Middle frontal gyrus (tissue), 1 donor: Measurements from ENCODE around the gene TEX19.
"Not testable (repeated sequence)": the region's sequence is repeated elsewhere in the genome, so short reads cannot be mapped to it uniquely, and the experiment has no call there.

Experiments used
- DNase-seq: peaks from one replicate; pipeline ENCODE4 v3.0.0-alpha.2; 2015; ENCODE audit warnings: low spot score; ENCODE audit errors: extremely low spot score

The TEX19 gene

DNA sequence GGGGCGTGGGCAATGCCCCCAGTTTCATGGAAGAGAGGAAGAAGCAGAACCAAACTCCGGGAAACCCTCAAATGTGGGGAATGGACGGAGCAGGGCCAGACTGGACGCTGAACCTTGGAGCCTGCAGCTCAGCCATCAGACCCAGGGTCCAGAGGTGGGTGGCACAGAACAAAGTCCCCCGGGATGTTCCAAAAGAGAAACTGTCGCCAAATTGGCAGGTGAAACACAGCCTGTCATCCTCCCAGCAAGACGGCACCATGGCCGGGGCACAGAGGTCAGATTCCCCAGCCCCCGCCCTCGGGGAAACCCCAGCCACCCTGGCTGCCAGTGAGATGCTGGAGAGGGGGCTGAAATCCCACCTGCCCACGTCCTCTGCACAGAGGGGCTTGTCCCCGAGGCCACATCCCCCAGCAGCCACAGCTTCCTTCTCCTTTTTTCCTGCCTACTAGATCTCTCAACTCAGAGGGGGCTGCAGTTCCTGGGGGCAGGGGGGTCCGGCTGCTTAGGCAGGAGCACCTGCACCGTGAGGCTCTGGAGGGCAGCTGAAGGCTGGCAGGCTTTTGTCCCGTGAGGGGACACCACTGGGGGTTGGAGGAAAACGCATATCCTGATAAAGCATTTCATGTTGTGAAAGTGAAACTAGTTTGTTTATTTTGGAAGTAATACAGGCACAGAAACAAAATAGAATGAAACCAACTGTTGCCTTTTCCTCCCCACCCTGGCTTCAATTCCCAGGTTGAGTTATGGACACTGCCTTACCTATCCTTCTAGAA, 24.2 kb upstream of the TEX19 start:
- DNase-seq: no peak

DNA sequence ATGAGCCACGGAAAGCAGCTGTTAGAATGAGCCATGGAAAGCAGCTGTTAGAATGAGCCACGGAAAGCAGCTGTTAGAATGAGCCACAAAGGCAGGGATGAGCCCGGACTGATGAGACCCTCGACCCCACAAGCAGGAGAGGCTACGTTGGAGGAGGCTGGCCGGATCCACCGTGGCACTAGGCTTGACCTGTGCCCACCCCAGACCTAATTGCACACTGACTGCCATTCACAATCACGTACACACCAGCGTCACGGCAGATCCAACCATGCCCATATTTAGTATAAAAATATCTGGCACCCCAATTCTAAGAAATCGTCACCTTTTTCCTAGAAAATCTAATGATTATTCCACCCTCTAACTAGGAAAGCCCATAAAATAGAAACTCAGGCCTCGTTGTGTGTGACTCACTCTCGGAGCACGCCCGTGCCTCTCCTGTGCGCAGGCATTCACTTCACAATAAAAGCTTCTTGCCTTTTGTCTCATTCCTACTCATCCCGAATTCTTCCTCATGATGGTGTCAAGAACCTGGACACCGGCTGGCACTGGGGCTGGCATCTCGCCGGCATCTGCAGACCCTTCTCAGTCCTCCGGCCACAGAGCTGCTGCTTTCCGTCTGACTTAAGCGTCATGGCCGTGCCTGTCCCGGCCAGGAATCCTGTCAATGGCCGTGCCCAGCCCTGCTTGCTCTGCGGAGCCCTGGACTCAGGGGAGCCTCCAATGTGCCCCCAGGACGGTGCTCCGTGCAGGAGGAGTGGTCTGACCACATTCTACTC, 20.0 kb upstream of the TEX19 start:
- DNase-seq: no peak

DNA sequence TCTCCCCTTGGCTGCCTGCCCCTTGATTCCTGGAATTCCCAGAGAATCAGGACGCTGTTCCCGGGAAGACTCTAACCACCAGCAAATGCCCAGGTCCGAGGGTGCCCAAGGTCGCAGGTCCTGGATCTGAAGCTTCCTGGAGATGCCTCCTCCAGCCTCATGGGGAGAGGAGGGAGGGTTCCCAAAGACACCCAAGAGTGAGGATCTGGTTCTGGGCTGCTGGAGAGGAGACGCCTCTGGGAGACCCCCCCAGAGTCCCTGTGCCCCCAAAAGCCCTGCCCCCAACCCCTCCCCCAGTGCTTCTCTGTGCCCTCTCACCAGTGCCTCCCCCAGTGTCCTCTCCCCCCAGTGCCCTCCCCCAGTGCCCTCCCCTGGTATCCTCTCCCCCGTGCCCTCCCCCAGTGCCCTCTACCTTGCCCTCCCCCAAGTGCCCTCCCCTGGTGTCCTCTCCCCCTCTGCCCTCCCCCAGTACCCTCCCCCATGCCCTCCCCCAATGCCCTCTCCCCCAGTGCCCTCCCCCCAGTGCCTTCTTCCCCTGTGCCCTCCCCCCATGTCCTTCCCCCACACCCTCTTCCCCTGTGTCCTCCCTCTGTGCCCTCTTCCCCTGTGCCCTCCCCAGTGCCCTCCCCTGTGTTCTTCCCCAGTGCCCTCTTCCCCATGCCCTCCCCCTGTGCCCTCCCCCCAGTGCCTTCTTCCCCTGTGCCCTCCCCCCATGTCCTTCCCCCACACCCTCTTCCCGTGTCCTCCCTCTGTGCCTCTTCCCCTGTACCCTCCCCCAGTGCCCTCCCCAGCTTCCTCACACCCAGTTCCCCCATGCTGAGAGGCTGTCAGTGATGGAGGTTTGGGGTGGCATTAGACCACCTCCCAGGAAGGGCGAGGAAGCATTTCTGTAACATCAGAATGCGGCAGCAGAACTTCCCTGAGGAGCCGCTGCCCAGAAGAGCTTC, 19.1 kb upstream of the TEX19 start:
- DNase-seq: no peak

DNA sequence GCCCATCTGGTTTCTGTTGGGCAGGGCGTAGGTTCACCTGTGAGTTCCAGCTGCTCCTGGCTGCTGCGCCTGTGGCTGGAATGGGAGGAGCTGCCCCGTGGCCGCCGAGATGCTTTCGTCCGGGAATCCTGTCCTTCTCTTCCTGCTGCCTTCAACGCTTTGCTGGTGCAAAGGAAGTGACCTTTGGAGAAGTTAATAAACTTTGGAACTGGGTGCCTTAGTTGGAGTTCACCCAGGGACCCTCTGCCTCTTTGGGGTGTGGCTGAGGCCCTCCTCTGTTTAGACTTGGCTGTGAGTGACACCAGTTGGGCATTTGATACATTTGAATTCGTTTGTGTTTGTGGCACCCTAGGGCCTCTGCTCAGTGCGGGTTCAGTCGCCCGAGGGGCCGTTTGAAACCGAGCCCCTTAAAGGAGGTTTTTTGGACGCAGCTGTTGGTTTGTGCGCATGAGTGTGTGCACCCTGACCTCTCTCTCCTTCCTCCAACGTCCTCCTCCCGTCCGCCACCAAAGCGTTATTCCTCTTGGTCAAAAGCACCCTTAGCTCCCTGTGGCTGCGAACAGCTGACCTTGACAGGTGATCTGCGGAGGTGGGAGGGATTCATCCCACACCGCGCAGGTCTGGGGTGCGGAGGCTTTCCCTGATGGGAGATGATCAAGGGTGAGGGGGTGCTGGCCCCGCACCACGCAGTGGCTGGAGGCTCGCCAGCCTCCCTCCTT, 16.5 kb upstream of the TEX19 start:
- DNase-seq: no peak

DNA sequence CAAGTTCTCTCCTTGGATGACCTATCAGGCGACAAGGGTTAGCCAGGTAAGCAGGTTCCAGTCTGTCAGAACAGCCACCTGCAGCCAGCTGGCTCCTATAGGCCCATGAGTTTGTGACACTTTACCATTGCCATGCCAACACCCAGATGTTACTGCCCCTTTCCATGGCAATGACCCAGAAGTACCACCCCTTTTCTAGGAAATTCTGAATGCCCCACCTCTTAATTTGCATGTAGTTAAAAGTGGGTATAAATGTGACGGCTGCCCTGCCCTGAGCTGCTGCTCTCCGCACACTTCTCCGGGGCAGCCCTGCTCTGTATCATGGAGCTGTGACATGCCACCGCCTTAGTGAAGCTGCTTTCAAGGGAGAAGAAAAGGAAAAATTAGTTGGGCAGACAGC, 15.5 kb upstream of the TEX19 start:
- no peak for DNase-seq

DNA sequence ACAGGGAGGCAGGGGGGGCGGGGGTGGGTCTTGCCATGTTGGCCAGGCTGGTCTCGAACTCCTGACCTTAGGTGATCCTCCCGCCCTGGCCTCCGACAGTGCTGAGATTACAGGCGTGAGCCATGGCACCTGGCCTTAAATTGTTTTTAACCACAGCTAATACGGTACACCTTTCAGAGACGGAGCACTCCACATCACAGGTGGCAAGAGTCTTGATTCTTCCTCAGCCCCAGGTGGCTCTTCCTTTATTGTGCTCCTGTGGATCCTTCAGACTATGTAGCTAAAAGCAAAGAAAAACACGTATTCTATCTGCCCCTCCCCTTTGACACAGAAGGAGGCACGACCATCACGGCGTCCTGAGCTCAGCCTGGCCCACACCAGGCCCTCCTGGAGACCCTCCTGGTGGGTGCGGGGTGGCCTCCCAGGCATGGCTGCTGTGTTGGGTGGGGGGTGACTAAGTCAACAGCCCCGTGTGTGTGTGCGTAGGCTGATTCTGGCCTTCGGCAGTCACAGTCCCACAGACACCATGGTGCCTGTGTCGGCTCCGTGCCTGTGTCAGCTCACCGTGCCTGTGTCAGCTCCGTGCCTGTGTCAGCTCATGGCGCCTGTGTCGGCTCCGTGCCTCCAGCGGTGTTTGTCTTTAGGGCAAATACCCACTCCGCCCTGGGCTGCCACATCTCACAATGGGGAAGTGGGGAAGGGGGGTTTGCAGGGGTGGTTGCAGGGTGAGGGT, 14.7 kb upstream of the TEX19 start:
- no peak for DNase-seq

DNA sequence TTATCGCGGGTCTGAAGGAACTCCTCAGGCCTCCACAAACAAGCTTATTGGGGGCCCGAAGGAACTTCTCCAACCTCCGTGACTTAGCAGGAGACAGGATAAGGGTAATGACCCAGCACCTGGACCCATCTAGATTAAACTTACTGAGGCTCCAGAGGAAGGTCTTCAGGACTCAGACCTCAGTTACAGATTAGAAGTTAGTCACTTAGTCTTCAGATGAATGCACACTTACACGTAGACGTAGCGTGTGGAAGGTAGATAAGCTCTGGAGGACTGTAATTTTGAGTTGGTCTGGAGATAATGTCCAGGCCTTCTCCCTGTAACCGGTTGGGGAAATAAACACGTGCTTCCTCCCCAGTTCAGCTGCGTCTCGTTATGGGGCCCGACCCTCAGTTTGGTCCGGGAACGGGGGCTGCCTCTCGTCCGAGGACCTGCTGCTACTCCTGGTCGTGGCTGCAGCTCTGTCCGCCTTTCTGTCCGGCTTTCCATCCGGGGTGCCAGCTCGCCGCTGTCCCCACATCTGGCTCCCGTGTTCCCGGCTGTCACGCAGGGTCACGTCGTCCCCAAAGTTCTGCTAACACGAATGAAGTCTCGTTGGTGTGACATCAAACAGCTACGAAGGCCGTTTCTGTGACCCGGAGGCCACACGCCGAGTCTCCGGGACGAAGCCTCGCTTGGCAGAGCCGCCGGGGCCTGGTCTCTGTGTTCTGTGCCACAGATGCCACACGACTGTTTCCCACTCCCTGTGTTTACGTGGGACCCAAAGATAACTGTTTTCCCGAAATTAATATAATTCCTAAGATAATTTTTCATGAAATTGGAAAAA, 13.7 kb upstream of the TEX19 start:
- DNase-seq: no peak

DNA sequence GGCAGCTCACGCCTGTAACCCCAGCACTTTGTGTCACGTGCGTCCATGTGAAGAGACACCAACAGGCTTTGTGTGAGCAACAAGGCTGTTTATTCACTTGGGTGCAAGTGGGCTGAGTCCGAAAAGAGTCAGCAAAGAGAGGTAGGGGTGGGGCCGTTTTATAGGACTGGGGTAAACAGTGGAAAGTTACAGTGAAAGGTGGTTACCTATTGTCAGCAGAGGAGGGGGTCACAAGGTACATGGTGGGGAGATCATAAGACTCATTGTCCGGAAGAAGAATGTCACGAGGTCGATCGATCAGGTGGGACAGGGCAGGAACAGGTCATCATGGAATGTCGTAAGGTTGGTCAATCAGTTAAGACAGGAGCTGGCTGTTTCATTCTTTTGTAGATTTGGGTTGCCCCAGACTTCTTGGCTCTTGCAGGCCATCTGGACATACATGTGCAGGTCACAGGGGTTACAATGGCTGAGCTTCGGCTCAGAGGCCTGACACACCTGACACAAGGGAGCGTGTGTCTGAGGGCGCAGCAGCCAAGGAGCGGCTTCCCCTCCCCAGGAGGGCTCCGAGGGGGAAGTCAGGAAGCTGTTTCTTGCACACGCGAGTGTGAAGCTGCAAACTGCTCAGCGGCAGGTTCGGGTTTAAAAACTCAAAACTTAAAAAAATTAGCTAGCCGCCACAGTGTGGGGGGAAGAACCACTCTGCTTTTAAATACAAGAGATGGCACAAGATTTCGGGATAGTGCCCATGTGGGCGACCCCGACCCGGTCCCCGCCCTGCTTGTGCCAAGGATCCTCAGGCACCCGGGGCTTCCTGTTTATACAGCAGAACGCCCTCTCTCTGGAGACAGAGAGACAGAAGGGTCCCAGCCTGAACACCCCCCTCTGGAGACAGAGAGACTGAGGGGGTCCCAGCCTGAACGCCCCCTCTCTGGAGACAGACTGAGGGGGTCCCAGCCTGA, 12.4 kb upstream of the TEX19 start:
- DNase-seq: no peak

DNA sequence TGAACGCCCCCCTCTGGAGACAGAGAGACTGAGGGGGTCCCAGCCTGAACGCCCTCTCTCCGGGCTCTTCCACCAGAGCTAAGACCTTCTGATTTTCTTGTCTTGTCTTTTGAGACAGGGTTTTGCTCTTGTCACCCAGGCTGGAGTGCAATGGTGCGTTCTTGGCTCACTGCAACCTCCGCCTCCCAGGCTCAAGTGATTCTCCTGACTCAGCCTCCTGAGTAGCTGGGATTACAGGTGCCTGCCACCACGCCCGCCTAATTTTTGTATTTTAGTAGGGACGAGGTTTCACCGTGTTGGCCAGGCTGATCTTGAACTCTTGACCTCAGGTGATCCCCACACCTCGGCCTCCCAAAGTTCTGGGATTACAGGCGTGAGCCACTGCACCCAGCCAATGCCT, 11.1 kb upstream of the TEX19 start:
- not testable (repeated sequence) for DNase-seq

DNA sequence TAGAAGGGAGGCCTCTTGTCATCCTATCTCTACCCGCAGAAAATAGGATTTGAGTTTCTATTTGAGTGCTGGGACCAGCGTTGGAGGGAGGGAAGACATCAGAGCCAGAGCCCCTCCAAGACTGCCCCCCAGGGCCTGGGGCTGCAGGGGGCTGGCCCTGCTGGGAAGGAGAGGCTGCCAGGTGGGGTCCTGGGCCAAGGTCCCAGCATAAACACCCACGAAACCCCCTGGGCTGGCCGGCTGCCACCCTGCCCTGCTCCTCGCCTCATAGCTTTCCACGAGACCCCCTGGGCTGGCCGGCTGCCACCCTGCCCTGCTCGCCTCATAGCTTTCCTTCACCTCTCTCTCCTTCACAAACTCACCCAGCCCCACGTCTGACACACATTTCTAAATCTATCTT, 10.6 kb upstream of the TEX19 start:
- no peak for DNase-seq

DNA sequence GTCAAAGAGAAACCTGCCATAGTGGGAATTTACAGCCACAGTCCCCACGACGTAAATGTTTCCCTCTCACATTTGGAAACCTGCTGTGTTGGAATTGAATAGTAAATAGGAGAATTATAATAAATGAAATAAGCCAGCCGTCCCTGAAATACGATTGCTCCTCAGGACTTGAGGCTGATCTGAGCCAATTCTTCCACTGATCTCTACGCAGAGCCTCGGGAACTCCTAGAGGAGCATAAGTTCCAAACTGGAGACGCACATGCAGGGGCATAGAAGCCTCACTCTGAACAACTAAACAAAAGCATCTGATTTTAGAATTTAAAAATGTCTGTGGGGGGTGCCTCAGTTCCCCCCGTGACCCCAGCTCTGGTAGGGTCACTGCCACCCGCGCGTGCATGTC, 10.2 kb upstream of the TEX19 start:
- DNase-seq: no peak

DNA sequence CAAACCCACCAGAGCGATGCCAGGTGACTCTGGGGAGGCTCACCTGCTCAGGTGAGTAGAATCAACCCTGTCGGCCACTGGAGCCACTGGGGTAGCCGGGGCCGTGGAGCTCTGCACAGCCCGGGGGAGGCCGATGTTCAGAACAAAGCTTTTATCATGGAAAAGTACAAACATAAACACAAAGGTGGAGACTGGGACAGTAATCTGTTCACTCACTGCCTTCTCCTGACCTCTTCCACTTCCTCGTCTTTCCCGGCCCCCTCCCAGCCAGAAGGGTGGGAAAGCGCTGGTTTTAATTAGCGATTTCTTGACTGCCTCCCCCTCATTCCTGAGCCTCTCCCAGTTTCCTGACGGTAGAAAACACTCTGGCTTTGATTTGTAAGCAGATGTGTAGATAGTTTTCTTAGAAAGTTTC, 9.8 kb upstream of the TEX19 start:
- DNase-seq: no peak

DNA sequence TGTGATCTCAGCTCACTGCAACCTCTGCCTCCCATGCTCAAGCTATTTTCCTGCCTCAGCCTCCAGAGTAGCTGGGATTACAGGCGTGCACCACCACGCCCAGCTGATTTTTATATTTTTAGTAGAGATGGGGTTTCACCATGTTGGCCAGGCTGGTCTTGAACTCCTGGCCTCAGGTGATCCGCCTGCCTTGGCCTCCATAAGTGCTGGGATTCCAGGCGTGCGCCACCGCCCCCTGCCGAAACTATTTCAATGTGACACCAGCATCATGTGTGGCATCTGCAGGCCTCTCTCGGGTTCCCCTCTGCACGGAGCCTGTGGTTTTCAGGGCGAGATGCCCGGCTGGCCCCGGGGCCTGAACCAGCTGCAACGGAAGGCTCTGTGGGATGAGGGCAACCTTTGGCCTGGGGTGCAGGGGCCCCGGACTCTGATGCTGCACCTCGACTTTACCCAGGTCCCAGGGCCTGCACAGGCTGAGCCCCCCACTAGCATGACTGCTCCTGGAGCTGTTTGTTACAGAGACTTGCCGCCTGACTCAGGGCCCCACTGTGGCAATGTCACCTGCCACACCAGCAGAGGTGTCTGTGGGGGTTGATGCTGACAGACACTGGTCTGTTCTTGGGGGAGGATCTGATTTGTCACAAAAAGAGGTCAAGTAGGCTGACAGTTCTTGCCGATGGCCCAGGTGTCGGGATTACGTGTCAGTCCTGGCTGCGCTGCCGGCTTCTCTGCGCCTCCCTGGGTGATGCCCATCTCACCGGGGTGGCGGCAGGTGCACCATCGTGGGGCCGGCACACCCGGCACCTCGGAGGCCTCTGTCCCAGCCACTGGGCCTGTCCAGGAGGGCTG, 8.6 kb upstream of the TEX19 start:
- no peak for DNase-seq

DNA sequence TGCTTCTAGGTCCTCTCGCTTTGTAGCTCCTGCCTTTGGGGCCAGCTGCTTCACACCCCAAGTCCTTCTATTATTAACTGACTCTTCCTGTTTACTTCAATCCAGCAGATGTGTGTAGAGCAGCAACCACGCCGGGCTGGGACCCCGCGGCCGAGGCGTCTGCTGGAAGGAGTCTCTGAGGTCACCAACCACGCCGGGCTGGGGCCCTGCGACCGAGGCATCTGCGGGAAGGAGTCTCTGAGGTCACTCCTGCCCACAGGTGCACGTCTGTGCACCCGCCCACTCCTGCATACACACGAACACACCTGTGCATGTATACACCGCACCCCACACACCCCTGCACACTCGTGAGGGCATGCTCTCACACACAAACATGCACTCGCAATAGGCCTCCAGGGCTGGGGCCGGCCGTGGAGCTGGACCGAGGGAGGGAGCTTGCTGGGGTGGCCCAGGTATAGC, 7.8 kb upstream of the TEX19 start:
- DNase-seq: no peak

DNA sequence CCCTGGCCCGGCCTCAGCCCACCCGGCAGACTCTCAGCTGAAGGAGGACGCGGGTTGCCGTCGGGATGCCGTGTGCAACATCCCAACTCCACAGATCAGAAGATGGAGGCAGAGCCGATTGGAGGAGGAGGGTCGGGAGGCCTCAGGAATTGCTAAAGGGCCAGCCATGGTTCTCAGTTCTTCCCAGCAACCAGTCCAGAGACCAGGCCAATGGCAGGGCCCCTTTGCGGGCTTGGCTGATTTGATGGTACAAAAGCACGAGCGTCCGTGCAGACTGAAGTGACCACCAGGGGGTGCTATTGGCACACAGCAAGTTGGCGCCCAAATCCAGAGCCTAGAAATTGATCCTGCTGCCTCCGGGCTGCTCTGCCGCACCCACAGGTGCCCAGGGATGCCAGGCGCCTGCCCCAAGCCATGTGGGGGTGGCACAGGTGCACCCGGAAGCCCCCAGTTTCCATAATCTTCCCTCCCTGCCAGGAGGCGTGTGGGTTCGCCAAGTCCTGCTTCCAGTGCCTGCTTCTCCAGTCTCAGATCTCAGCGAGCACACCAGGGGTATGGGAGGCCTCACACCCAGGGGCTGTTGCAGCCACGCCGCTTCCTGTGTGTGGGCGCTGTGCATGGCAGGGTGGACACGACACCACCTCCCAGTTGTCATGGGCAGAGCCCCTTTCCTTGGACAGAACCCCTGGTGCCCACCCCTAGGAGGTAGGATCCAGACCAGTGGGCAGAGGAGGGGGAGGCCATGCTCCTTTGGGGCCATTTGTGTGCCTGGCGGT, 7.1 kb upstream of the TEX19 start:
- DNase-seq: peak; percentile 67

DNA sequence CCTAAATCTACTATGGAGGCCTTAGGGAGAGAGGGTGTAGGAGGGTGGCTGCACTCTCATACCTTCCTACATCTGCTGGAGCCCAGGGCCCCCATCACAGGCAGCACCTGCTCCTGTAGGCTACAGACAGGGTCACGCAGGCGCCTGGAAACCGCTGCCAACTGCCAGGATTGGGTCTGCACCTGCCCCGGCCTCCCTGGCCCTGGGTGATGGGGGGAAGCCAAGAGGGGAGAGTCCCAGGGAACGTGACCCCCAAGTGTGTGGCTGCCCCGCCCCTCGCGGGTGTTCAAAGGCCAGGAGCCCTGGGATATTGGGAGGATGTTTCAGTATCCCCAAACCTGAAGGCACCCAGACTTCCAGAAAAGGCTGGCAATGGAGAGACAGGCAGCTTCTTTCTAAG, 5.6 kb upstream of the TEX19 start:
- DNase-seq: no peak
